Fibroblast of villous mesenchyme (primary cell): ENCODE measurements around the gene MBP. TPM values are rescaled to one million over a fixed set of nuclear protein-coding genes. Genes with fewer than 3 reads are reported as not detected.
A peak's percentile ranks its signal among the peaks of the same experiment; 100 is the strongest.

Source experiments
- DNase-seq: peaks from one replicate; pipeline ENCODE4 v3.0.0-alpha.2; 2010; ENCODE audit warnings: low read depth
- H3K4me3 ChIP-seq: 2 replicates; pipeline ENCODE4 v1.5.1; 2011; ENCODE audit warnings: low read depth, mild to moderate bottlenecking, low read length
- CTCF ChIP-seq: IDR thresholded peaks from 2 replicates; pipeline ENCODE4 v1.5.1; 2012; ENCODE audit warnings: low read depth, mild to moderate bottlenecking, low read length; ENCODE audit not compliant: insufficient read depth
- total RNA-seq: library from RNA; depleted of rRNA; stranded (reverse); fragments of >200 nt; gene quantifications from 2 replicates; pipeline ENCODE4 v1.2.3, GENCODE V29; 2012

Gene MBP
- total RNA-seq, 1 donor = 3.9 TPM

- no peak for TF ChIP-seq CTCF
- DNase-seq = no peak
- H3K4me3 ChIP-seq = peak overlapping the region; percentile 74
These were observed 2.1 kb downstream of the MBP start for GRCh38 chr18:77130229-77131099.

- peak; percentile 94 for DNase-seq
- no peak overlapping the region for H3K4me3 ChIP-seq
- TF ChIP-seq CTCF = no peak
These were observed 3.4 kb downstream of the MBP start for GRCh38 chr18:77129150-77129551.

DNA sequence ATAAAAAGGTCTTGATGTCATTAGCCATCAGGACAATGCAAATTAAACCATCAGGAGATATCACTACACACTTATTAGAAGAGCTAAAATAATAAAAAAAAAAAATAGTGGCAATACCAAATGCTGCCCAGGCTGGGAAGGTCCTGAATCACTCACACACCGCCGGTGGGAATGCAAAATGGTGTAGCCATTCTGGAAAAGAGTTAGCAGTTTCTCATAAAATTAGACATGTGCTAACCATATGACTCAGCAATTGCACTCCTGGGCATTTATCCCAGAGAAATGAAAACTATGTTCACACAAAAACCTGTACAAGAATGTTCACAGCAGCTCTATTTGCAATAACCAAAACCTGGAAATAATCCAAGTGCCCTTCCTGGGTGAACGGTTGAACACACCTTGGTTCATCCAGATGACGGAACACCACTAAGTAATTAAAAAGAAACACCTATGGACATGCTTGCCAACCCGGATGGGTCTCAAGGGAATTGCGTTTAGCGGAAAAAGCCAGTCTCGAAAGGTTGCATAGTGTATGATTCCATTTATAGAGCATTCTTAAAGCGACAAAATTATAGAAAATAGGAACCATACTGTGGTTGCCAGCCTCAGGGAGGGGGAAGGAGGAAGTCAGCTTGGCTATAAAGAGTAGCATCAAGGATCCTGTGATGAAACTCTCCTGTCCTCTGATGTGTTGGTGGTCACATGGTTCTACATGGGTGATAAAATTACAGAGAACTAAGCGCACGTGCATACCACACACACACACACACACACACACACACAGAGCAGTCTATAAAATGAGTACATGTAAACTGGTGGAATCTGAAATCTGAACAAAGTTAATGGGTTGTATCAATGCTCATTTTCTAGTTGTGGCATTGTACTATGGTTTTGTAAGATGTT lies 4.6 kb downstream of the MBP start:
- H3K4me3 ChIP-seq = no peak overlapping the region
- peak; percentile 94 for DNase-seq
- TF ChIP-seq CTCF = no peak

GRCh38 chr18:77124452-77124922 lies 8.1 kb downstream of the MBP start:
- no peak overlapping the region for H3K4me3 ChIP-seq
- no peak for TF ChIP-seq CTCF
- DNase-seq = no peak

DNA sequence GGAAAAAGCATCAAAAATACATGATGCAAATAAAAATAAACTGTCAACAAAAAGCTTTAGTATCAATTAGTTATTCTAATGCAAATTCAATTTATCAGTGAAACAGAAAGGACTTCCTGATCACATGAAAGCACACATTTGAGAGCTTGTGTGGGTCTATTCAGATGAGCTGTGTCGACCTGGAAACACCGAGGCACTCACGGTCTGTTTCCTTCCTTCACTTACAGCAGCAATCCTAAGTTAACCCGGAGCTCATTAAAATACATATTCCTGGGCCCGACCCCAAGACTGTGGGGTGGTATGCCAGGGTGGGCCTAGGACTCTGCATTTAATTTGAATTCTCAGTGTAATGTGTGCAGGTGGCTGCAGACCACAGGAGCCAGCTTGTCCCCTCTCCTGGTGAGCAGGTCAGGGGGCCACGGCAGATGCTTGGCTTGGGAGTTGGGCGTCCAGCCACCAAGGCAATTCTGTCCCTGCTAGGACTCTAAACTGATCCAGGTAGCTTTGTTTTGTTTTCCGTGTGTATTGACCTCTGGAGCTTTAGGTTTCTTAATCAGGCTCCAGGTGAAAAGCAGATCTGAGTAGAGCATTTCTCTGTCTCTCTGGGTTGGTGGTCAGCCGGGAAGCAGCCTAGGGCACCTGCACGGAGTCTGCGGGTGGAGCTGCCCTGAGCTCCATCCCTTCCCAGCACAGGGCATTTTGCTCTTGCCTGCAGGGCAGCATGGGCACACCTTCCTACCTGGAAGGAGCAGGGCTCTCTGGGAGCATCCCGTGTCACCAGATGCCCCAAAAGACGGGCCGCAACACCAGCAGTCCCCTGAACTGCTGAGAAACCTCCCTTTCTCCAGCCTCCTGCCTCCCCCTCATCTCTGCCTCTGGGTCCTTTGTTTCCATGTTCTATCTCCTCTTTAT lies 9.0 kb downstream of the MBP start:
- DNase-seq = no peak
- no peak for TF ChIP-seq CTCF
- H3K4me3 ChIP-seq = no peak overlapping the region

DNA sequence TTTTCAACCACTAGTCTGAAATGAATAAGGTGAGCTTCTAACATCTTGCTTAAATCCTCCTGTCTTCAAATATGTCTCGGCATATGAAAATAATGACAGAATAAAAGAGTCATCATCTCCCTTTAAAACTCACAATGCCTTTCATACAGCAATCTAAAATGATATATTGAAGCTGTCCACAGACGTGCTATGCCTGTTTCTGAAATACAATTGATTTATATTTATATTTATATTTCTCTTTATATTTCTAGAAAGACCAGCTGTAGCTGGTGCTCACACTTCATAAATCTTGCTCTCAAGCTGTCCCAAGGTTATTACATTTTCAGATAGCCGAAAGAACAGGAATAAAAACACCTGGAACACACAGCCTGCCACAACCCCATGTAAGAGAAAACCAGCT lies 11.1 kb downstream of the MBP start:
- DNase-seq = no peak

More for the DNA sequence above, 11.1 kb downstream of the MBP start:
- TF ChIP-seq CTCF = no peak
- H3K4me3 ChIP-seq = no peak overlapping the region
